GM23248 (cell line): ENCODE measurements around the gene SMIM35.

ENCODE experiments used
- EZH2 ChIP-seq: fragments of 200-600 bp; sonication (generic); IDR thresholded peaks from 2 replicates; pipeline ENCODE4 v1.6.1; 2018; ENCODE audit warnings: antibody characterized with exemption, mild to moderate bottlenecking; ENCODE audit not compliant: insufficient read depth, poor library complexity, severe bottlenecking
- EZH2phosphoT487 ChIP-seq: fragments of 200-600 bp; sonication (generic); IDR thresholded peaks from 2 replicates; pipeline ENCODE4 v1.6.1; 2018; ENCODE audit warnings: antibody characterized with exemption, moderate library complexity, mild to moderate bottlenecking, low read depth; ENCODE audit not compliant: insufficient read depth

- no peak for TF ChIP-seq EZH2
- no peak for TF ChIP-seq EZH2phosphoT487
Observed at GRCh38 chr11:118028626-118029025, 58.1 kb downstream of the SMIM35 start.
